Left ventricle myocardium inferior (tissue), 1 donor: ENCODE measurements around the gene FAM184A. TPM values are rescaled to one million over a fixed set of nuclear protein-coding genes. Genes with fewer than 3 reads are reported as not detected.

Source experiments
- DNase-seq: peaks from one replicate; pipeline ENCODE4 v3.0.0-alpha.2; 2020
- H3K27ac ChIP-seq: fragments of 200-600 bp; replicated peaks from 2 replicates; pipeline ENCODE4 v1.8.0; 2021
- H3K27me3 ChIP-seq: fragments of 200-600 bp; 2 replicates; pipeline ENCODE4 v1.8.0; 2021; ENCODE audit warnings: low read depth
- H3K36me3 ChIP-seq: fragments of 200-600 bp; 2 replicates; pipeline ENCODE4 v1.8.0; 2021
- H3K4me1 ChIP-seq: fragments of 200-600 bp; 2 replicates; pipeline ENCODE4 v1.8.0; 2021
- H3K4me3 ChIP-seq: fragments of 200-600 bp; 2 replicates; pipeline ENCODE4 v1.8.0; 2021; ENCODE audit warnings: mild to moderate bottlenecking, moderate library complexity
- H3K9me3 ChIP-seq: fragments of 200-600 bp; replicated peaks from 2 replicates; pipeline ENCODE4 v1.8.0; 2021
- CTCF ChIP-seq: fragments of 200-600 bp; IDR thresholded peaks from 2 replicates; pipeline ENCODE4 v1.8.0; 2021; ENCODE audit warnings: antibody characterized with exemption, mild to moderate bottlenecking, borderline replicate concordance
- intact Hi-C: fragments of 100-400 bp; cut with micrococcal nuclease; formaldehyde crosslinking; loops from one replicate; pipeline ENCODE4 v1.11.0; 2022
- total RNA-seq: library from RNA; stranded (reverse); fragmentation: NEBNext Ultra II Directional; extraction: Animal tissue kit (Norgen Biotek cat#: 25700); gene quantifications from one replicate; pipeline ENCODE4 v1.2.1, GENCODE V29; 2021
- donor health status: DM: no; HTN: yes; CAD: no; lungs with severe emphysema.

FAM184A gene
- total RNA-seq, 1 donor from 2014 or later: 0.93 TPM

- no peak for TF ChIP-seq CTCF
- DNase-seq: no peak
- H3K27me3 ChIP-seq: no peaks in the 10 kb centered on the region
- H3K4me3 ChIP-seq: no peak overlapping the region
- intact Hi-C loops: no loop called here
- no peak overlapping the region for H3K27ac ChIP-seq
- no peaks in the 10 kb centered on the region for H3K36me3 ChIP-seq
- no peaks in the 10 kb centered on the region for H3K9me3 ChIP-seq
- H3K4me1 ChIP-seq: peaks cover 17% of the 10 kb centered on the region
Observed at GRCh38 chr6:119032428-119032827, 46.0 kb downstream of the FAM184A start.

- H3K27ac ChIP-seq: no peak overlapping the region
- intact Hi-C loops: no loop called here
- DNase-seq: no peak
- no peaks in the 10 kb centered on the region for H3K9me3 ChIP-seq
- peaks cover 15% of the 10 kb centered on the region for H3K4me1 ChIP-seq
- no peak for TF ChIP-seq CTCF
- H3K36me3 ChIP-seq: no peaks in the 10 kb centered on the region
- H3K27me3 ChIP-seq: no peaks in the 10 kb centered on the region
- H3K4me3 ChIP-seq: no peak overlapping the region
Observed at GRCh38 chr6:119030759-119031158, 47.7 kb downstream of the FAM184A start.

- Histone ChIP-seq H3K27me3 (no peaks in the 10 kb centered on the region), H3K36me3 (no peaks in the 10 kb centered on the region), H3K27ac (no peak overlapping the region), H3K9me3 (no peaks in the 10 kb centered on the region), H3K4me3 (no peak overlapping the region), H3K4me1 (no peaks in the 10 kb centered on the region)
- TF ChIP-seq CTCF: no peak
- no peak for DNase-seq
- intact Hi-C loops: no loop called here
Observed at GRCh38 chr6:119028091-119028490, 50.4 kb downstream of the FAM184A start.

- Histone ChIP-seq H3K36me3 (no peaks in the 10 kb centered on the region), H3K27ac (no peak overlapping the region), H3K4me3 (no peak overlapping the region), H3K4me1 (no peaks in the 10 kb centered on the region), H3K9me3 (no peaks in the 10 kb centered on the region), H3K27me3 (no peaks in the 10 kb centered on the region)
- TF ChIP-seq CTCF: no peak
- DNase-seq: no peak
- intact Hi-C loops: no loop called here
Observed at GRCh38 chr6:119027465-119027864, 51.0 kb downstream of the FAM184A start.

GRCh38 chr6:119026822-119027221 lies 51.6 kb downstream of the FAM184A start:
- H3K9me3 ChIP-seq: no peaks in the 10 kb centered on the region
- H3K4me3 ChIP-seq: no peak overlapping the region
- no peak overlapping the region for H3K27ac ChIP-seq
- no peaks in the 10 kb centered on the region for H3K36me3 ChIP-seq
- DNase-seq: no peak
- no peaks in the 10 kb centered on the region for H3K4me1 ChIP-seq
- no peak for TF ChIP-seq CTCF
- no peaks in the 10 kb centered on the region for H3K27me3 ChIP-seq
- intact Hi-C loops: no loop called here

- TF ChIP-seq CTCF: no peak
- no peaks in the 10 kb centered on the region for H3K36me3 ChIP-seq
- no peak for DNase-seq
- no peak overlapping the region for H3K27ac ChIP-seq
- H3K9me3 ChIP-seq: no peaks in the 10 kb centered on the region
- H3K27me3 ChIP-seq: no peaks in the 10 kb centered on the region
- no peak overlapping the region for H3K4me3 ChIP-seq
- intact Hi-C loops: no loop called here
- no peaks in the 10 kb centered on the region for H3K4me1 ChIP-seq
Observed at GRCh38 chr6:119025793-119026192, 52.7 kb downstream of the FAM184A start.
